HFFc6 (cell line): ENCODE results near the gene GALNT1. TPM values are rescaled to one million over a fixed set of nuclear protein-coding genes. Genes with fewer than 3 reads are reported as not detected.

ENCODE experiments used
- DNase-seq: peaks from one replicate; pipeline ENCODE4 v3.0.0-alpha.2; 2018
- H3K27ac Mint-ChIP-seq: 2 replicates; pipeline ENCODE4 v1.8.0; 2020; ENCODE audit warnings: mild to moderate bottlenecking, mixed read lengths
- H3K27me3 Mint-ChIP-seq: 2 replicates; pipeline ENCODE4 v1.8.0; 2021; ENCODE audit warnings: mild to moderate bottlenecking, moderate library complexity, mixed read lengths; ENCODE audit not compliant: insufficient read depth
- H3K36me3 Mint-ChIP-seq: 2 replicates; pipeline ENCODE4 v1.8.0; 2021; ENCODE audit warnings: low read depth, mixed read lengths
- H3K4me1 Mint-ChIP-seq: 2 replicates; pipeline ENCODE4 v1.8.0; 2020; ENCODE audit warnings: low read depth, mixed read lengths
- H3K4me3 Mint-ChIP-seq: 2 replicates; pipeline ENCODE4 v1.8.0; 2020; ENCODE audit warnings: mild to moderate bottlenecking, moderate library complexity, mixed read lengths
- H3K9me3 Mint-ChIP-seq: 2 replicates; pipeline ENCODE4 v1.8.0; 2020; ENCODE audit warnings: mild to moderate bottlenecking, mixed read lengths
- CTCF ChIP-seq: fragments of 200-600 bp; sonication (generic); IDR thresholded peaks from 2 replicates; pipeline ENCODE4 v1.5.0; 2021; ENCODE audit warnings: antibody characterized with exemption, mild to moderate bottlenecking
- total RNA-seq, 6 experiments: library from RNA; stranded (reverse); fragmentation: NEBNext Ultra II Directional; extraction: Animal tissue kit (Norgen Biotek cat#: 25700); gene quantifications; 2 replicates in 1 of 6; 3 replicates in 5 of 6; pipeline ENCODE4 v1.2.3, GENCODE V29; 2021

The GALNT1 gene
- total RNA-seq, 6 experiments from 2014 or later, result 36.4 to 48.2 (median 40.2) TPM

GRCh38 chr18:35603528-35603927 is 22.0 kb downstream of the GALNT1 start:
- Mint-ChIP-seq H3K4me3 (no peak overlapping the region), H3K9me3 (peaks cover 18% of the 10 kb centered on the region), H3K27ac (no peak overlapping the region), H3K36me3 (peaks cover 12% of the 10 kb centered on the region), H3K4me1 (peaks cover 7% of the 10 kb centered on the region; the same call in 1 of the 2 replicates), H3K27me3 (peaks cover 2% of the 10 kb centered on the region; the same call in 1 of the 2 replicates)
- TF ChIP-seq CTCF, result no peak
- no peak for DNase-seq

GRCh38 chr18:35604369-35604768 is 22.8 kb downstream of the GALNT1 start:
- no peak for DNase-seq
- H3K4me3 Mint-ChIP-seq, result no peak overlapping the region
- H3K27ac Mint-ChIP-seq, result no peak overlapping the region
- TF ChIP-seq CTCF, result no peak
- H3K9me3 Mint-ChIP-seq, result peaks cover 18% of the 10 kb centered on the region
- peaks cover 11% of the 10 kb centered on the region for H3K36me3 Mint-ChIP-seq
- peaks cover 2% of the 10 kb centered on the region; the same call in 1 of the 2 replicates for H3K27me3 Mint-ChIP-seq
- H3K4me1 Mint-ChIP-seq, result peaks cover 7% of the 10 kb centered on the region; the same call in 1 of the 2 replicates

GRCh38 chr18:35605686-35606417 is 24.3 kb downstream of the GALNT1 start:
- no peak overlapping the region for H3K27ac Mint-ChIP-seq
- H3K27me3 Mint-ChIP-seq, result peaks cover 2% of the 10 kb centered on the region; the same call in 1 of the 2 replicates
- peaks cover 7% of the 10 kb centered on the region; the same call in 1 of the 2 replicates for H3K4me1 Mint-ChIP-seq
- H3K9me3 Mint-ChIP-seq, result peaks cover 18% of the 10 kb centered on the region
- H3K36me3 Mint-ChIP-seq, result peaks cover 11% of the 10 kb centered on the region
- H3K4me3 Mint-ChIP-seq, result no peak overlapping the region
- no peak for TF ChIP-seq CTCF
- DNase-seq, result no peak

GRCh38 chr18:35609236-35609635 is 27.7 kb downstream of the GALNT1 start:
- H3K9me3 Mint-ChIP-seq, result no peaks in the 10 kb centered on the region
- no peak overlapping the region for H3K4me3 Mint-ChIP-seq
- H3K4me1 Mint-ChIP-seq, result peaks cover 7% of the 10 kb centered on the region; the same call in 1 of the 2 replicates
- DNase-seq, result no peak
- no peaks in the 10 kb centered on the region for H3K36me3 Mint-ChIP-seq
- 0 out of 2 replicates have a peak, but pooled peaks cover 1% of the 10 kb centered on the region for H3K27me3 Mint-ChIP-seq
- TF ChIP-seq CTCF, result no peak
- H3K27ac Mint-ChIP-seq, result no peak overlapping the region

GRCh38 chr18:35610089-35610488 is 28.5 kb downstream of the GALNT1 start:
- no peaks in the 10 kb centered on the region for H3K9me3 Mint-ChIP-seq
- peaks cover 7% of the 10 kb centered on the region; the same call in 1 of the 2 replicates for H3K4me1 Mint-ChIP-seq
- no peak for DNase-seq
- no peak overlapping the region for H3K27ac Mint-ChIP-seq
- 0 out of 2 replicates have a peak, but pooled peaks cover 1% of the 10 kb centered on the region for H3K27me3 Mint-ChIP-seq
- H3K4me3 Mint-ChIP-seq, result no peak overlapping the region
- no peak for TF ChIP-seq CTCF
- no peaks in the 10 kb centered on the region for H3K36me3 Mint-ChIP-seq
